A673 (cell line): ENCODE measurements around the gene IL1RAP. TPM values are rescaled to one million over a fixed set of nuclear protein-coding genes. Genes with fewer than 3 reads are reported as not detected.

Experiments
- BruUV-seq: library from RNA; stranded (reverse); fragments of 400-500 nt; replicated peaks from 2 replicates; lab custom pipeline; 2021; lab: Mats Ljungman, UMichigan
- CTCF ChIA-PET: fragments of 300-600 bp; sonication (Branson Sonifier 250); formaldehyde crosslinking; loops from one replicate; lab custom pipeline; 2022; ENCODE audit warnings: antibody characterized with exemption; lab: Charles Lee
- POLR2A ChIA-PET: fragments of 300-600 bp; sonication (Branson Sonifier 250); formaldehyde crosslinking; loops from one replicate; lab custom pipeline; 2022; ENCODE audit warnings: antibody characterized with exemption; ENCODE audit not compliant: low non-redundant PET; lab: Charles Lee
- DNase-seq: peaks from one replicate; pipeline ENCODE4 v3.0.0-alpha.2; 2015; ENCODE audit warnings: low spot score
- H3K27ac ChIP-seq: fragments of 200-600 bp; sonication (generic); 2 replicates; pipeline ENCODE4 v1.5.1; 2016; ENCODE audit warnings: mixed run types, low read depth, mild to moderate bottlenecking, mixed read lengths, antibody characterized with exemption, low read length; ENCODE audit not compliant: poor library complexity, severe bottlenecking
- H3K27me3 ChIP-seq: fragments of 200-600 bp; sonication (generic); replicated peaks from 2 replicates; pipeline ENCODE4 v1.6.1; 2017; ENCODE audit warnings: mixed run types, low read depth, mild to moderate bottlenecking, mixed read lengths, antibody characterized with exemption, low read length; ENCODE audit not compliant: insufficient read depth, poor library complexity
- H3K36me3 ChIP-seq: fragments of 200-600 bp; sonication (generic); 2 replicates; pipeline ENCODE4 v1.6.1; 2016; ENCODE audit warnings: mixed run types, mild to moderate bottlenecking, mixed read lengths, antibody characterized with exemption, low read length; ENCODE audit not compliant: insufficient read depth, poor library complexity, severe bottlenecking
- H3K4me1 ChIP-seq: fragments of 200-600 bp; sonication (generic); 2 replicates; pipeline ENCODE4 v1.6.1; 2017; ENCODE audit warnings: mixed run types, mild to moderate bottlenecking, mixed read lengths, antibody characterized with exemption, low read length; ENCODE audit not compliant: insufficient read depth, poor library complexity, severe bottlenecking
- H3K4me3 ChIP-seq: fragments of 200-600 bp; sonication (generic); 2 replicates; pipeline ENCODE4 v1.5.1; 2016; ENCODE audit warnings: low read depth, mixed run types, mild to moderate bottlenecking, mixed read lengths, low read length; ENCODE audit not compliant: poor library complexity, severe bottlenecking
- H3K9me3 ChIP-seq: fragments of 200-600 bp; sonication (generic); 2 replicates; pipeline ENCODE4 v1.6.1; 2016; ENCODE audit warnings: mixed run types, low read depth, mild to moderate bottlenecking, mixed read lengths, antibody characterized with exemption, low read length; ENCODE audit not compliant: poor library complexity, severe bottlenecking
- EZH2 ChIP-seq: fragments of 200-600 bp; sonication (generic); IDR thresholded peaks from 2 replicates; pipeline ENCODE4 v1.6.1; 2017; ENCODE audit warnings: borderline replicate concordance, low read depth, mild to moderate bottlenecking, mixed read lengths, antibody characterized with exemption, low read length; ENCODE audit not compliant: poor library complexity, severe bottlenecking
- intact Hi-C: fragments of 100-400 bp; cut with micrococcal nuclease; formaldehyde crosslinking; loops from one replicate; pipeline ENCODE4 v1.10.0; 2022; ENCODE audit not compliant: unreplicated experiment
- total RNA-seq: library from RNA; stranded (reverse); gene quantifications from 2 replicates; pipeline ENCODE4 v1.2.3, GENCODE V29; 2021
- TF ChIP-seq, protein P1 (sequence below): fragments of 300-800, 200-600 bp; sonication (generic); conservative IDR thresholded peaks from 2 replicates; pipeline ENCODE4 v1.5.1; 2017; ENCODE audit warnings: low read depth, mild to moderate bottlenecking, antibody characterized with exemption, low read length, moderate library complexity, mixed read lengths

Gene IL1RAP
- total RNA-seq, 1 experiment from 2014 or later, result 207 TPM

DNA sequence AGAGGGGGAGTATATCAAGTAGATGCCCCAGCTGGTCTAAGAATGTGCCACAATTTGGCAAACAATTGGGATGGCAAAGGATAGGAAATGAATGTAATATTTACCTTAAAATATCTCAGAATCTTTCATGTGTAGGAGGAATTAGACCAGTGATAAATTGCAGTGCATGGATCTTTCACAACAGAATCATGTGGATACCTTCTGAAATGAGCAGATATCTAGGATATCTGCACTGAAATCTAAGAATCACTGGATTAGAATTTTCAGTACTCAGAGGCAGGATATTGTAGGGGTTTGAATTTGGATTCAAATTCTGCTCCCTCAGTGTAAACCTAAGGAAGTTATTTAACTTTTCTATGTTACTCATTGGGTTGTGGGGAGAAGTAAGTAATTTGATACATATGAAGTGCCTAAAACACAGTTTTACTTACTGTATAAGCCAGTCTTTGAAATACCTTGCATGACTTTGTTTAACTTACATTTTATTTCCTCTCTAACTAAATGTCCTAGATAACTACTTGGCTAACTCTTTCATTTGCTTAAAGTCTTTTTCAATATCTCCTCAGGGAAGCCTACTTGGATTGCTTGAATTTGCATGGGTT is 8.8 kb downstream of the IL1RAP start:
- H3K27me3 ChIP-seq, result no peaks in the 10 kb centered on the region
- peaks cover 91% of the 10 kb centered on the region for H3K4me1 ChIP-seq
- POLR2A ChIA-PET, result interaction anchor here (0.6 to 0.9 kb wide), 2 partner anchors 33 to 173 kb away, joined by 5 to 8 read pairs; no protein-coding TSS in a partner anchor
- TF ChIP-seq, protein P1, sequence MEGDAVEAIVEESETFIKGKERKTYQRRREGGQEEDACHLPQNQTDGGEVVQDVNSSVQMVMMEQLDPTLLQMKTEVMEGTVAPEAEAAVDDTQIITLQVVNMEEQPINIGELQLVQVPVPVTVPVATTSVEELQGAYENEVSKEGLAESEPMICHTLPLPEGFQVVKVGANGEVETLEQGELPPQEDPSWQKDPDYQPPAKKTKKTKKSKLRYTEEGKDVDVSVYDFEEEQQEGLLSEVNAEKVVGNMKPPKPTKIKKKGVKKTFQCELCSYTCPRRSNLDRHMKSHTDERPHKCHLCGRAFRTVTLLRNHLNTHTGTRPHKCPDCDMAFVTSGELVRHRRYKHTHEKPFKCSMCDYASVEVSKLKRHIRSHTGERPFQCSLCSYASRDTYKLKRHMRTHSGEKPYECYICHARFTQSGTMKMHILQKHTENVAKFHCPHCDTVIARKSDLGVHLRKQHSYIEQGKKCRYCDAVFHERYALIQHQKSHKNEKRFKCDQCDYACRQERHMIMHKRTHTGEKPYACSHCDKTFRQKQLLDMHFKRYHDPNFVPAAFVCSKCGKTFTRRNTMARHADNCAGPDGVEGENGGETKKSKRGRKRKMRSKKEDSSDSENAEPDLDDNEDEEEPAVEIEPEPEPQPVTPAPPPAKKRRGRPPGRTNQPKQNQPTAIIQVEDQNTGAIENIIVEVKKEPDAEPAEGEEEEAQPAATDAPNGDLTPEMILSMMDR, result no peak
- TF ChIP-seq EZH2, result no peak
- intact Hi-C loops, result loop anchor here (1.0 kb wide), 1 partner anchor 175 kb away; no protein-coding TSS in a partner anchor
- no peaks in the 10 kb centered on the region for H3K9me3 ChIP-seq
- H3K27ac ChIP-seq, result peak overlapping the region; percentile 85
- DNase-seq, result peak; percentile 79
- no TSS peak for BruUV-seq
- CTCF ChIA-PET, result interaction anchor here (0.5 to 1.2 kb wide), 2 partner anchors 11 to 175 kb away, joined by 5 to 10 read pairs; no protein-coding TSS in a partner anchor
- H3K36me3 ChIP-seq, result peaks cover 45% of the 10 kb centered on the region
- H3K4me3 ChIP-seq, result no peak overlapping the region

DNA sequence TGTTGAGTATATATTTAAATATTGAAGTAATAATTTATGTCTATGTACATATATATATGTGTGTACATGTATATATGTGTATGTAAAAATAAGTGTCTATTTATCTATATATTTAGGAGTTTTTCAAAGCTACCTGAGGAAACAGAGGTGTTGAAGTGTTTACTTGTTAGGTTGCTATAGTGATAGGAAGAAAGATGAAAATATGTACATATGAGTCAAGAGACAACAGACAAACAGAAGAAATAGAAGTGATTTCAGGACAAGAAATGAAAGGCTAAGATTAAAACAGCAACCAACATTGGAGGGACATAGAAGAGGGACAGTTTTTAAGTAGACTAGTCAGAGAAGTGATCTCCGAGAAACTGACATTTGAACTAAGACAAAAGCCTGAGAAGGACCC is 11.1 kb downstream of the IL1RAP start:
- H3K27me3 ChIP-seq, result no peaks in the 10 kb centered on the region
- DNase-seq, result no peak
- peak overlapping the region; percentile 83 for H3K27ac ChIP-seq
- intact Hi-C loops, result no loop called here
- peaks cover 88% of the 10 kb centered on the region for H3K4me1 ChIP-seq
- CTCF ChIA-PET, result no interaction called here
- POLR2A ChIA-PET, result no interaction called here
- no peak overlapping the region for H3K4me3 ChIP-seq
- no peaks in the 10 kb centered on the region for H3K9me3 ChIP-seq
- peaks cover 41% of the 10 kb centered on the region for H3K36me3 ChIP-seq
- BruUV-seq, result no TSS peak
- TF ChIP-seq, protein P1, result no peak
- TF ChIP-seq EZH2, result no peak

DNA sequence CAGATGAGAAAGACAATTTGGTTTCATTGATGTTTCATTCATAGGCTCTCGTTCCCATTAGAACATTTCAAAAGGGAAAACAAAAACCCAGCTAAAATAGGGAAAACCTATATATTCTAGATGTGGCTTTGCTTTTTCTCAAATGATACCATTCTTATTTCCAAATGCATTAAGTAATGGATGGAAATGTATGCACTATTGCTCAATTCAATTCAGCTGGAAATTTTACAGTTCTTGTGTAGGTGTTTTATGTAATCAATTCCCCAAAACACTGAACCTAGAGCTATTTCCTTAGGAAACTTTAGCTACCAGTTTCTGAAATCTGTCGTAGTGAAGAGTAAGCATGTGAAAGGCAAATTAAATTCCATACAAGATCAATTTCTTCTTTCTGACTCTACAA is 11.7 kb downstream of the IL1RAP start:
- H3K27ac ChIP-seq, result peak overlapping the region; percentile 83
- peaks cover 39% of the 10 kb centered on the region for H3K36me3 ChIP-seq
- H3K9me3 ChIP-seq, result no peaks in the 10 kb centered on the region
- ChIA-PET POLR2A (no interaction called here), CTCF (no interaction called here)
- no peaks in the 10 kb centered on the region for H3K27me3 ChIP-seq
- TF ChIP-seq, protein P1, result no peak
- TF ChIP-seq EZH2, result no peak
- intact Hi-C loops, result no loop called here
- no TSS peak for BruUV-seq
- DNase-seq, result no peak
- H3K4me3 ChIP-seq, result no peak overlapping the region
- peaks cover 88% of the 10 kb centered on the region for H3K4me1 ChIP-seq
